ENCODE measurements around the gene PTH1R. TPM values are rescaled to one million over a fixed set of nuclear protein-coding genes. Genes with fewer than 3 reads are reported as not detected.

PTH1R gene
- polyA plus RNA-seq, 2 donors, result 2.0 to 3.3 TPM

- H3K4me3 ChIP-seq (ENCODE audit: low read depth in 1 of 2, low read length in 2 of 2), result no peak overlapping the region
- H3K9me3 ChIP-seq (ENCODE audit: control insufficient read depth in 2 of 2, insufficient read depth in 1 of 2, low read depth in 1 of 2, low read length in 1 of 2), result no peaks in the 10 kb centered on the region
- 75 to 92% methylated on average over 5 of the region's 5 CpGs for WGBS, 2 donors
- H3K36me3 ChIP-seq (ENCODE audit: control insufficient read depth in 2 of 2, insufficient read depth in 2 of 2, low read length in 1 of 2), result no peaks in the 10 kb centered on the region
- H3K27ac ChIP-seq (ENCODE audit: low read depth in 2 of 2, low read length in 1 of 2), result no peak overlapping the region
- H3K27me3 ChIP-seq (ENCODE audit: control insufficient read depth in 1 of 2, insufficient read depth in 2 of 2, low read length in 2 of 2), result no peaks in the 10 kb centered on the region
- peaks cover 8 to 13% of the 10 kb centered on the region in 2 donors for H3K4me1 ChIP-seq (ENCODE audit: control insufficient read depth in 2 of 2, insufficient read depth in 2 of 2, low read length in 1 of 2)
Observed at GRCh38 chr3:46896386-46896785, 18.9 kb downstream of the PTH1R start.

GRCh38 chr3:46897031-46897430, 19.5 kb downstream of the PTH1R start:
- Histone ChIP-seq H3K36me3 (ENCODE audit: control insufficient read depth in 2 of 2, insufficient read depth in 2 of 2, low read length in 1 of 2) (no peaks in the 10 kb centered on the region), H3K27ac (ENCODE audit: low read depth in 2 of 2, low read length in 1 of 2) (no peak overlapping the region), H3K4me3 (ENCODE audit: low read depth in 1 of 2, low read length in 2 of 2) (no peak overlapping the region), H3K27me3 (ENCODE audit: control insufficient read depth in 1 of 2, insufficient read depth in 2 of 2, low read length in 2 of 2) (no peaks in the 10 kb centered on the region), H3K4me1 (ENCODE audit: control insufficient read depth in 2 of 2, insufficient read depth in 2 of 2, low read length in 1 of 2) (peaks cover 6 to 8% of the 10 kb centered on the region in 2 donors), H3K9me3 (ENCODE audit: control insufficient read depth in 2 of 2, insufficient read depth in 1 of 2, low read depth in 1 of 2, low read length in 1 of 2) (no peaks in the 10 kb centered on the region)
- WGBS, 2 donors, result 91 to 93% methylated on average over 2 of the region's 2 CpGs

- no peak overlapping the region for H3K4me3 ChIP-seq (ENCODE audit: low read depth in 1 of 2, low read length in 2 of 2)
- no peaks in the 10 kb centered on the region for H3K9me3 ChIP-seq (ENCODE audit: control insufficient read depth in 2 of 2, insufficient read depth in 1 of 2, low read depth in 1 of 2, low read length in 1 of 2)
- H3K4me1 ChIP-seq (ENCODE audit: control insufficient read depth in 2 of 2, insufficient read depth in 2 of 2, low read length in 1 of 2), result peaks cover 0 to 5% of the 10 kb centered on the region in 2 donors
- no peaks in the 10 kb centered on the region for H3K36me3 ChIP-seq (ENCODE audit: control insufficient read depth in 2 of 2, insufficient read depth in 2 of 2, low read length in 1 of 2)
- H3K27ac ChIP-seq (ENCODE audit: low read depth in 2 of 2, low read length in 1 of 2), result no peak overlapping the region
- WGBS, 2 donors, result 69 to 72% methylated on average over 15 of the region's 15 CpGs
- H3K27me3 ChIP-seq (ENCODE audit: control insufficient read depth in 1 of 2, insufficient read depth in 2 of 2, low read length in 2 of 2), result no peaks in the 10 kb centered on the region
Observed at GRCh38 chr3:46897829-46898320, 20.4 kb downstream of the PTH1R start.

GRCh38 chr3:46898321-46899150, 21.0 kb downstream of the PTH1R start:
- Histone ChIP-seq H3K9me3 (ENCODE audit: control insufficient read depth in 2 of 2, insufficient read depth in 1 of 2, low read depth in 1 of 2, low read length in 1 of 2) (no peaks in the 10 kb centered on the region), H3K4me1 (ENCODE audit: control insufficient read depth in 2 of 2, insufficient read depth in 2 of 2, low read length in 1 of 2) (peaks cover 0 to 5% of the 10 kb centered on the region in 2 donors), H3K36me3 (ENCODE audit: control insufficient read depth in 2 of 2, insufficient read depth in 2 of 2, low read length in 1 of 2) (no peaks in the 10 kb centered on the region), H3K27me3 (ENCODE audit: control insufficient read depth in 1 of 2, insufficient read depth in 2 of 2, low read length in 2 of 2) (no peaks in the 10 kb centered on the region), H3K27ac (ENCODE audit: low read depth in 2 of 2, low read length in 1 of 2) (no peak overlapping the region), H3K4me3 (ENCODE audit: low read depth in 1 of 2, low read length in 2 of 2) (no peak overlapping the region)
- 16 to 17% methylated on average over 60 to 71 of the region's 71 CpGs for WGBS, 2 donors

GRCh38 chr3:46899151-46900006, 21.9 kb downstream of the PTH1R start:
- peaks cover 0 to 5% of the 10 kb centered on the region in 2 donors for H3K4me1 ChIP-seq (ENCODE audit: control insufficient read depth in 2 of 2, insufficient read depth in 2 of 2, low read length in 1 of 2)
- no peak overlapping the region for H3K27ac ChIP-seq (ENCODE audit: low read depth in 2 of 2, low read length in 1 of 2)
- H3K36me3 ChIP-seq (ENCODE audit: control insufficient read depth in 2 of 2, insufficient read depth in 2 of 2, low read length in 1 of 2), result no peaks in the 10 kb centered on the region
- no peaks in the 10 kb centered on the region for H3K9me3 ChIP-seq (ENCODE audit: control insufficient read depth in 2 of 2, insufficient read depth in 1 of 2, low read depth in 1 of 2, low read length in 1 of 2)
- H3K4me3 ChIP-seq (ENCODE audit: low read depth in 1 of 2, low read length in 2 of 2), result no peak overlapping the region
- H3K27me3 ChIP-seq (ENCODE audit: control insufficient read depth in 1 of 2, insufficient read depth in 2 of 2, low read length in 2 of 2), result no peaks in the 10 kb centered on the region
- WGBS, 2 donors, result 84 to 85% methylated on average over 22 of the region's 22 CpGs

- Histone ChIP-seq H3K36me3 (ENCODE audit: control insufficient read depth in 2 of 2, insufficient read depth in 2 of 2, low read length in 1 of 2) (no peaks in the 10 kb centered on the region), H3K27ac (ENCODE audit: low read depth in 2 of 2, low read length in 1 of 2) (no peak overlapping the region), H3K4me3 (ENCODE audit: low read depth in 1 of 2, low read length in 2 of 2) (no peak overlapping the region), H3K9me3 (ENCODE audit: control insufficient read depth in 2 of 2, insufficient read depth in 1 of 2, low read depth in 1 of 2, low read length in 1 of 2) (no peaks in the 10 kb centered on the region), H3K4me1 (ENCODE audit: control insufficient read depth in 2 of 2, insufficient read depth in 2 of 2, low read length in 1 of 2) (peaks cover 0 to 5% of the 10 kb centered on the region in 2 donors), H3K27me3 (ENCODE audit: control insufficient read depth in 1 of 2, insufficient read depth in 2 of 2, low read length in 2 of 2) (no peaks in the 10 kb centered on the region)
- WGBS, 2 donors, result 69 to 85% methylated on average over 5 of the region's 5 CpGs
Observed at GRCh38 chr3:46900007-46900292, 22.4 kb downstream of the PTH1R start.

GRCh38 chr3:46900356-46900755, 22.8 kb downstream of the PTH1R start:
- 88 to 91% methylated on average over 6 of the region's 6 CpGs for WGBS, 2 donors
- Histone ChIP-seq H3K27me3 (ENCODE audit: control insufficient read depth in 1 of 2, insufficient read depth in 2 of 2, low read length in 2 of 2) (no peaks in the 10 kb centered on the region), H3K27ac (ENCODE audit: low read depth in 2 of 2, low read length in 1 of 2) (no peak overlapping the region), H3K36me3 (ENCODE audit: control insufficient read depth in 2 of 2, insufficient read depth in 2 of 2, low read length in 1 of 2) (no peaks in the 10 kb centered on the region), H3K9me3 (ENCODE audit: control insufficient read depth in 2 of 2, insufficient read depth in 1 of 2, low read depth in 1 of 2, low read length in 1 of 2) (no peaks in the 10 kb centered on the region), H3K4me3 (ENCODE audit: low read depth in 1 of 2, low read length in 2 of 2) (no peak overlapping the region), H3K4me1 (ENCODE audit: control insufficient read depth in 2 of 2, insufficient read depth in 2 of 2, low read length in 1 of 2) (peaks cover 0 to 5% of the 10 kb centered on the region in 2 donors)

GRCh38 chr3:46901061-46901460, 23.5 kb downstream of the PTH1R start:
- H3K9me3 ChIP-seq (ENCODE audit: control insufficient read depth in 2 of 2, insufficient read depth in 1 of 2, low read depth in 1 of 2, low read length in 1 of 2), result no peaks in the 10 kb centered on the region
- no peaks in the 10 kb centered on the region for H3K27me3 ChIP-seq (ENCODE audit: control insufficient read depth in 1 of 2, insufficient read depth in 2 of 2, low read length in 2 of 2)
- H3K4me3 ChIP-seq (ENCODE audit: low read depth in 1 of 2, low read length in 2 of 2), result no peak overlapping the region
- H3K27ac ChIP-seq (ENCODE audit: low read depth in 2 of 2, low read length in 1 of 2), result no peak overlapping the region
- H3K36me3 ChIP-seq (ENCODE audit: control insufficient read depth in 2 of 2, insufficient read depth in 2 of 2, low read length in 1 of 2), result no peaks in the 10 kb centered on the region
- WGBS, 2 donors, result 78 to 82% methylated on average over 3 of the region's 3 CpGs
- peaks cover 0 to 5% of the 10 kb centered on the region in 2 donors for H3K4me1 ChIP-seq (ENCODE audit: control insufficient read depth in 2 of 2, insufficient read depth in 2 of 2, low read length in 1 of 2)

- H3K9me3 ChIP-seq (ENCODE audit: control insufficient read depth in 2 of 2, insufficient read depth in 1 of 2, low read depth in 1 of 2, low read length in 1 of 2), result no peaks in the 10 kb centered on the region
- 89 to 93% methylated on average over 17 of the region's 17 CpGs for WGBS, 2 donors
- no peak overlapping the region for H3K27ac ChIP-seq (ENCODE audit: low read depth in 2 of 2, low read length in 1 of 2)
Observed at GRCh38 chr3:46901591-46902187, 24.2 kb downstream of the PTH1R start.

More at GRCh38 chr3:46901591-46902187, 24.2 kb downstream of the PTH1R start:
- H3K27me3 ChIP-seq (ENCODE audit: control insufficient read depth in 1 of 2, insufficient read depth in 2 of 2, low read length in 2 of 2), result no peaks in the 10 kb centered on the region
- H3K4me3 ChIP-seq (ENCODE audit: low read depth in 1 of 2, low read length in 2 of 2), result no peak overlapping the region
- no peaks in the 10 kb centered on the region for H3K36me3 ChIP-seq (ENCODE audit: control insufficient read depth in 2 of 2, insufficient read depth in 2 of 2, low read length in 1 of 2)
- H3K4me1 ChIP-seq (ENCODE audit: control insufficient read depth in 2 of 2, insufficient read depth in 2 of 2, low read length in 1 of 2), result peaks cover 0 to 6% of the 10 kb centered on the region in 2 donors

Measured in esophagus (tissue), 2 donors.